Mesothelial cell of epicardium (in vitro differentiated cells): Measurements from ENCODE around the gene JMJD7. TPM values are rescaled to one million over a fixed set of nuclear protein-coding genes. Genes with fewer than 3 reads are reported as not detected.
"Not testable (repeated sequence)": the region's sequence is repeated elsewhere in the genome, so short reads cannot be mapped to it uniquely, and the experiment has no call there.

Experiments used
- DNase-seq, 2 experiments: peaks; one replicate each; pipeline ENCODE4 v3.0.0; 2021; ENCODE audit warnings: low spot score in 2 of 2; ENCODE audit not compliant: unreplicated experiment in 2 of 2
- H3K27ac Mint-ChIP-seq: 2 replicates; pipeline ENCODE4 v1.8.0; 2021; ENCODE audit warnings: mixed read lengths
- H3K27me3 Mint-ChIP-seq: 2 replicates; pipeline ENCODE4 v1.8.0; 2021; ENCODE audit warnings: low read depth, mixed read lengths
- H3K36me3 Mint-ChIP-seq: 2 replicates; pipeline ENCODE4 v1.8.0; 2021; ENCODE audit warnings: mixed read lengths
- H3K4me1 Mint-ChIP-seq: 2 replicates; pipeline ENCODE4 v1.8.0; 2021; ENCODE audit warnings: mixed read lengths
- H3K4me3 Mint-ChIP-seq: 2 replicates; pipeline ENCODE4 v1.8.0; 2021; ENCODE audit warnings: mild to moderate bottlenecking, moderate library complexity, mixed read lengths
- H3K9me3 Mint-ChIP-seq: 2 replicates; pipeline ENCODE4 v1.8.0; 2021; ENCODE audit warnings: mixed read lengths
- CTCF ChIP-seq: fragments of 200-600 bp; sonication (generic); IDR thresholded peaks from one replicate; pipeline ENCODE4 v1.5.0; 2021; ENCODE audit warnings: antibody characterized with exemption; ENCODE audit not compliant: unreplicated experiment
- total RNA-seq: library from RNA; stranded (reverse); gene quantifications from 3 replicates; pipeline ENCODE4 v1.2.1, GENCODE V29; 2021

The JMJD7 gene
- total RNA-seq, 1 donor from 2014 or later = 27.6 TPM

DNA sequence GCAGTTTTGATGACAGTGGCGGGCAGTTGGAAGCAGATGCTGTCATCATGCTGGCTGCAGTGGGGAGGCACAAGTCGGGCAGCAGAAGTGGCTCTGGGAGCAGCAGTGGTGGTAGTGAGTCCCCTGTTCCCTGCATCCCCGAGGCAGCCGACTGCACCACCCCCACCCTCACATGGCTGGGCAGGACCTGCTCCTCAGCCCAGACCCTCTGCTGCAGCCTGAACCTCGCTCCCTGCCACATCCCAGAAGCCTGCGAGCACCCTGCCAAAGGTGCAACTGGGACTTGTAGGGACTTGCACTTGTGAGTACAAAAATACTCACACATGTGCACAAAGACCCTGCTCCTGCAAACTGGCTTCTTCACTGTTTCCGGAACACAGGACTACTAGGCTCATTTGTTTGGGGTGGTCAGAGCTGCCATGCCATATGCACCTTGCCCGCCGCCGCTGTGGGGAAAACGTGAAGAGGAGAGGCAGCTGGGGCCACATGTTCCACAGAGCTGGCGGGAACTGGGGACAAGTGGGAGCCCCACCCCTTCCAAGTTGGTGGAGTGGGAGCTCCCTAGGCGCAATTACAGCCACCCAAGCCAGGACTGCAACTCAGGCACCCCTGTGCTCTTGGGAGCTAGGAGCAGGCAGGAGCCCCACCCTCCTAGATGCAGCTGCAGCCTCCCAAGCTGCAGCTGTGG is 2.2 kb downstream of the JMJD7 start:
- Mint-ChIP-seq H3K4me1 (peaks cover 23% of the 10 kb centered on the region), H3K4me3 (no peak overlapping the region), H3K27me3 (no peaks in the 10 kb centered on the region), H3K36me3 (peaks cover 2% of the 10 kb centered on the region), H3K9me3 (no peaks in the 10 kb centered on the region), H3K27ac (no peak overlapping the region)
- no peak for DNase-seq
- TF ChIP-seq CTCF = no peak

DNA sequence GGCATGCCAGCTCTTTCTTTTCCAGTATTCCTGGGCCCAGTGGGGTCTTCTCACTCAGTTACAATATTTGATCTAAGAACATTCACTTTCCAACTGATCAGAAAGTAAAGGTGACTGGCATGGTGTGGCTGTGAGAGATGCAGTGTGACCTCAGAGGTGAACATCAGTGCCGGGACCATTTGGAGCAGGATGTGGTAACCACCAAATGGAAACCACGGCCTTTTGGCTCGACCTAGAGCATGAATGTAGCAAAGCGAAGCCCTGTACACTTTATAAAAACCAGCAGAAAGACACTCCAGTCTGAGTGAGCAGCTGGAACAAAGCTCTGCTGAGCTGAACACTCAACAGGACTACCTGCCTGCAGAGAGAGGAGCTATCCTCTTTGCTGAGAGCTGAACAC is 3.4 kb downstream of the JMJD7 start:
- H3K27ac Mint-ChIP-seq, H3K36me3 Mint-ChIP-seq, DNase-seq, H3K27me3 Mint-ChIP-seq, H3K9me3 Mint-ChIP-seq, H3K4me3 Mint-ChIP-seq: not testable (repeated sequence)
- peaks cover 23% of the 10 kb centered on the region for H3K4me1 Mint-ChIP-seq

- no peak for TF ChIP-seq CTCF
- no peak overlapping the region for H3K4me3 Mint-ChIP-seq
- no peaks in the 10 kb centered on the region for H3K9me3 Mint-ChIP-seq
- no peak overlapping the region for H3K27ac Mint-ChIP-seq
- no peak for DNase-seq
- H3K36me3 Mint-ChIP-seq = peaks cover 3% of the 10 kb centered on the region
- no peaks in the 10 kb centered on the region for H3K27me3 Mint-ChIP-seq
- peaks cover 25% of the 10 kb centered on the region for H3K4me1 Mint-ChIP-seq
Measured at GRCh38 chr15:41832208-41832607, 4.3 kb downstream of the JMJD7 start.

- no peak for TF ChIP-seq CTCF
- no peaks in the 10 kb centered on the region for H3K27me3 Mint-ChIP-seq
- peaks cover 26% of the 10 kb centered on the region for H3K4me1 Mint-ChIP-seq
- H3K4me3 Mint-ChIP-seq = no peak overlapping the region
- peaks cover 5% of the 10 kb centered on the region for H3K36me3 Mint-ChIP-seq
- no peak for DNase-seq
- no peaks in the 10 kb centered on the region for H3K9me3 Mint-ChIP-seq
- peak overlapping the region; percentile 79 for H3K27ac Mint-ChIP-seq
Measured at GRCh38 chr15:41832875-41833274, 5.0 kb downstream of the JMJD7 start.

- Mint-ChIP-seq H3K4me3 (no peak overlapping the region), H3K4me1 (peaks cover 27% of the 10 kb centered on the region), H3K36me3 (peaks cover 5% of the 10 kb centered on the region), H3K27ac (no peak overlapping the region), H3K9me3 (no peaks in the 10 kb centered on the region), H3K27me3 (no peaks in the 10 kb centered on the region)
- no peak for TF ChIP-seq CTCF
- DNase-seq = no peak
Measured at GRCh38 chr15:41834096-41834495, 6.2 kb downstream of the JMJD7 start.

DNA sequence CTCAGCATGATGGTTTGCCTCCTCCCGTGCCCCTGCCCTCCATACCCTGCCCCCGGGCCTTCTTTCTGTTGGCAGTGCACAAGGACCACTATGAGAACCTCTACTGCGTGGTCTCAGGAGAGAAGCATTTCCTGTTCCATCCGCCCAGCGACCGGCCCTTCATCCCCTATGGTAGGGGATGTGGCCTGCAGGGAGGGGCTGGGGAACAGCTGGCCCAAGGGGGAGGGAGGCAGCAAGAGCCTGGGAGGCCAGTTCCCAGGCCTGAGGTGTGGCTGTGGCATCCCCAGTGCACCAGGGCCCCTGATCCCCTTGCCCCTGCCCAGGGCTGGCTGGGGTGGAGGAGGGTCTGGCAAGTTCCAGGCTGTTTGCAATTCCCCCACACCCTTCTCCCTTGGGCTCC is 8.2 kb downstream of the JMJD7 start:
- Mint-ChIP-seq H3K27me3 (no peaks in the 10 kb centered on the region), H3K27ac (no peak overlapping the region), H3K4me3 (no peak overlapping the region), H3K9me3 (no peaks in the 10 kb centered on the region), H3K4me1 (peaks cover 41% of the 10 kb centered on the region), H3K36me3 (peaks cover 5% of the 10 kb centered on the region)
- no peak for TF ChIP-seq CTCF
- DNase-seq = no peak
